Suprapubic skin (tissue), 4 donors: ENCODE measurements around the gene RELT. TPM values are rescaled to one million over a fixed set of nuclear protein-coding genes. Genes with fewer than 3 reads are reported as not detected.

Experiments used
- DNase-seq, 2 donors: peaks; one replicate each; pipeline ENCODE4 v3.0.0-alpha.2; 2019; ENCODE audit warnings: low spot score in 2 of 2
- H3K27ac ChIP-seq: fragments of 200-600 bp; sonication (generic); one replicate; pipeline ENCODE4 v1.5.1; 2019
- H3K27me3 ChIP-seq: fragments of 200-600 bp; sonication (generic); one replicate; pipeline ENCODE4 v1.5.1; 2019
- H3K36me3 ChIP-seq: fragments of 200-600 bp; sonication (generic); one replicate; pipeline ENCODE4 v1.5.1; 2019
- H3K4me1 ChIP-seq: fragments of 200-600 bp; sonication (generic); one replicate; pipeline ENCODE4 v1.5.1; 2019
- H3K4me3 ChIP-seq: fragments of 200-600 bp; sonication (generic); one replicate; pipeline ENCODE4 v1.5.1; 2019; ENCODE audit warnings: mild to moderate bottlenecking
- H3K9me3 ChIP-seq: fragments of 200-600 bp; sonication (generic); one replicate; pipeline ENCODE4 v1.5.1; 2019
- CTCF ChIP-seq, 2 donors: fragments of 200-600 bp in 1 of 2; fragments of 450-650 bp in 1 of 2; sonication (generic) in 1 of 2; IDR thresholded peaks; one replicate each; pipeline ENCODE4 v1.5.1; 2016 to 2019; ENCODE audit warnings: antibody characterized with exemption in 2 of 2, mild to moderate bottlenecking in 1 of 2, moderate library complexity in 1 of 2
- EP300 ChIP-seq: sonication (generic); formaldehyde crosslinking; IDR thresholded peaks from one replicate; pipeline ENCODE4 v1.6.1; 2017; ENCODE audit warnings: antibody characterized with exemption
- POLR2A ChIP-seq, 2 donors: fragments of 450-650 bp; IDR thresholded peaks; one replicate each; pipeline ENCODE4 v1.6.1; 2017; ENCODE audit warnings: antibody characterized with exemption in 2 of 2, mild to moderate bottlenecking in 2 of 2, moderate library complexity in 2 of 2
- POLR2AphosphoS5 ChIP-seq, 3 donors: sonication (generic); formaldehyde crosslinking; IDR thresholded peaks; one replicate each; pipeline ENCODE4 v1.6.1; 2017; ENCODE audit warnings: antibody characterized with exemption in 3 of 3
- WGBS: methylation state at CpG from one replicate; pipeline ENCODE4 v1.1.5; 2018; 5-methylcytosine and 5-hydroxymethylcytosine counted together
- total RNA-seq, 4 donors: library from RNA; depleted of rRNA; stranded (reverse); fragments of >200 nt; gene quantifications; one replicate each; pipeline ENCODE4 v1.1.0, GENCODE V29; 2016

Gene RELT
- total RNA-seq, 4 donors from 2014 or later = 1.9 to 11.2 (median 4.2) TPM

- no peaks in the 10 kb centered on the region for H3K9me3 ChIP-seq
- no peak for DNase-seq
- no peaks in the 10 kb centered on the region for H3K4me1 ChIP-seq
- H3K36me3 ChIP-seq = peaks cover 10% of the 10 kb centered on the region
- TF ChIP-seq POLR2A (IDR thresholded peaks at IDR 0.05) (no peak), POLR2AphosphoS5 (IDR thresholded peaks at IDR 0.05) (no peak), EP300 (no peak)
- 64% methylated on average over 3 of the region's 3 CpGs for WGBS
- no peaks in the 10 kb centered on the region for H3K27me3 ChIP-seq
- no peak overlapping the region for H3K4me3 ChIP-seq
- no peak overlapping the region for H3K27ac ChIP-seq
These were observed 25.2 kb downstream of the RELT start for GRCh38 chr11:73401217-73401923.

- TF ChIP-seq POLR2A (IDR thresholded peaks at IDR 0.05) (no peak), CTCF (IDR thresholded peaks at IDR 0.05) (no peak), EP300 (no peak), POLR2AphosphoS5 (IDR thresholded peaks at IDR 0.05) (no peak)
- Histone ChIP-seq H3K36me3 (peaks cover 15% of the 10 kb centered on the region), H3K4me1 (no peaks in the 10 kb centered on the region), H3K27ac (no peak overlapping the region), H3K9me3 (no peaks in the 10 kb centered on the region), H3K27me3 (no peaks in the 10 kb centered on the region), H3K4me3 (no peak overlapping the region)
- DNase-seq = no peak
- WGBS = 86% methylated on average over 15 of the region's 15 CpGs
These were observed 26.0 kb downstream of the RELT start for GRCh38 chr11:73401924-73402833.

GRCh38 chr11:73402834-73403185 lies 26.6 kb downstream of the RELT start:
- no peak for TF ChIP-seq EP300
- no peak for TF ChIP-seq POLR2A (IDR thresholded peaks at IDR 0.05)
- no peak for TF ChIP-seq CTCF (IDR thresholded peaks at IDR 0.05)
- no peak for TF ChIP-seq POLR2AphosphoS5 (IDR thresholded peaks at IDR 0.05)
- H3K9me3 ChIP-seq = no peaks in the 10 kb centered on the region
- WGBS = 59% methylated on average over 1 of the region's 1 CpG
- peaks cover 21% of the 10 kb centered on the region for H3K36me3 ChIP-seq
- H3K27ac ChIP-seq = no peak overlapping the region
- H3K4me1 ChIP-seq = no peaks in the 10 kb centered on the region
- H3K27me3 ChIP-seq = no peaks in the 10 kb centered on the region
- no peak overlapping the region for H3K4me3 ChIP-seq
- no peak for DNase-seq

GRCh38 chr11:73403541-73403940 lies 27.3 kb downstream of the RELT start:
- no peaks in the 10 kb centered on the region for H3K4me1 ChIP-seq
- no peak overlapping the region for H3K27ac ChIP-seq
- no peak overlapping the region for H3K4me3 ChIP-seq
- DNase-seq = no peak
- peaks cover 21% of the 10 kb centered on the region for H3K36me3 ChIP-seq
- H3K27me3 ChIP-seq = no peaks in the 10 kb centered on the region
- WGBS = 95% methylated on average over 4 of the region's 5 CpGs
- TF ChIP-seq POLR2AphosphoS5 (IDR thresholded peaks at IDR 0.05) (no peak), POLR2A (IDR thresholded peaks at IDR 0.05) (no peak), CTCF (IDR thresholded peaks at IDR 0.05) (no peak), EP300 (no peak)
- no peaks in the 10 kb centered on the region for H3K9me3 ChIP-seq

GRCh38 chr11:73404048-73404447 lies 27.8 kb downstream of the RELT start:
- Histone ChIP-seq H3K36me3 (peaks cover 26% of the 10 kb centered on the region), H3K27me3 (no peaks in the 10 kb centered on the region), H3K4me1 (no peaks in the 10 kb centered on the region), H3K27ac (no peak overlapping the region), H3K4me3 (no peak overlapping the region), H3K9me3 (no peaks in the 10 kb centered on the region)
- TF ChIP-seq CTCF (IDR thresholded peaks at IDR 0.05) (peak; percentile 58 to 63), POLR2A (IDR thresholded peaks at IDR 0.05) (no peak)
- DNase-seq = peak in 1 of 2 donors; percentile 77
- 61% methylated on average over 4 of the region's 4 CpGs for WGBS
